H9 (cell line): ENCODE measurements around the gene FBRSL1. TPM values are rescaled to one million over a fixed set of nuclear protein-coding genes. Genes with fewer than 3 reads are reported as not detected.
A peak's percentile ranks its signal among the peaks of the same experiment; 100 is the strongest.

Experiments
- DNase-seq: peaks from one replicate; pipeline ENCODE4 v3.0.0-alpha.2; 2017
- H2AFZ ChIP-seq: one replicate; pipeline ENCODE4 v1.6.1; 2013; ENCODE audit warnings: mild to moderate bottlenecking, low read length, control low read depth, moderate library complexity
- H2AK5ac ChIP-seq: 2 replicates; pipeline ENCODE4 v1.6.1; 2013; ENCODE audit warnings: low read length, control low read depth, mixed read lengths; ENCODE audit not compliant: insufficient read length
- H2BK120ac ChIP-seq: one replicate; pipeline ENCODE4 v1.6.1; 2013; ENCODE audit warnings: low read depth, mild to moderate bottlenecking, low read length, control low read depth, inconsistent platforms; ENCODE audit not compliant: poor library complexity, severe bottlenecking
- H2BK12ac ChIP-seq: 2 replicates; pipeline ENCODE4 v1.6.1; 2013; ENCODE audit warnings: low read length, control low read depth, mixed read lengths, low read depth; ENCODE audit not compliant: insufficient read length
- H2BK15ac ChIP-seq: 2 replicates; pipeline ENCODE4 v1.6.1; 2013; ENCODE audit warnings: low read depth, low read length, control low read depth
- H2BK20ac ChIP-seq: one replicate; pipeline ENCODE4 v1.6.1; 2013; ENCODE audit warnings: low read depth, mild to moderate bottlenecking, low read length, control low read depth, inconsistent platforms; ENCODE audit not compliant: poor library complexity, severe bottlenecking
- H2BK5ac ChIP-seq: 2 replicates; pipeline ENCODE4 v1.6.1; 2013; ENCODE audit warnings: low read length, control low read depth, mixed read lengths; ENCODE audit not compliant: insufficient read length
- H3K14ac ChIP-seq: 2 replicates; pipeline ENCODE4 v1.6.1; 2013; ENCODE audit warnings: low read length, control low read depth; ENCODE audit not compliant: insufficient read depth
- H3K18ac ChIP-seq: 2 replicates; pipeline ENCODE4 v1.6.1; 2013; ENCODE audit warnings: low read depth, mild to moderate bottlenecking, mixed read lengths, low read length, control low read depth; ENCODE audit not compliant: insufficient read length
- H3K23ac ChIP-seq: 2 replicates; pipeline ENCODE4 v1.6.1; 2013; ENCODE audit warnings: low read length, control low read depth, mixed read lengths, low read depth; ENCODE audit not compliant: insufficient read length
- H3K23me2 ChIP-seq: 2 replicates; pipeline ENCODE4 v1.6.1; 2013; ENCODE audit warnings: low read depth, mild to moderate bottlenecking, mixed read lengths, low read length, control low read depth; ENCODE audit not compliant: insufficient read length, poor library complexity, severe bottlenecking
- H3K27ac ChIP-seq: 2 replicates; pipeline ENCODE4 v1.5.1; 2013; ENCODE audit warnings: low read length, control low read depth, mixed read lengths, low read depth; ENCODE audit not compliant: insufficient read length
- H3K27me3 ChIP-seq: 2 replicates; pipeline ENCODE4 v1.6.1; 2013; ENCODE audit warnings: low read length, control low read depth, inconsistent platforms; ENCODE audit not compliant: insufficient read depth
- H3K4ac ChIP-seq: 2 replicates; pipeline ENCODE4 v1.6.1; 2013; ENCODE audit warnings: low read depth, mild to moderate bottlenecking, control low read depth, inconsistent platforms, low read length, moderate library complexity
- H3K4me1 ChIP-seq: 2 replicates; pipeline ENCODE4 v1.6.1; 2013; ENCODE audit warnings: low read length, control low read depth, inconsistent platforms; ENCODE audit not compliant: insufficient read depth
- H3K4me2 ChIP-seq: 2 replicates; pipeline ENCODE4 v1.6.1; 2013; ENCODE audit warnings: low read length, control low read depth, mixed read lengths; ENCODE audit not compliant: insufficient read length, insufficient read depth
- H3K56ac ChIP-seq: 2 replicates; pipeline ENCODE4 v1.6.1; 2013; ENCODE audit warnings: low read depth, mild to moderate bottlenecking, mixed read lengths, low read length, control low read depth; ENCODE audit not compliant: insufficient read length
- H3K79me1 ChIP-seq: 2 replicates; pipeline ENCODE4 v1.6.1; 2013; ENCODE audit warnings: low read depth, mild to moderate bottlenecking, moderate library complexity, low read length, control low read depth, inconsistent platforms; ENCODE audit not compliant: insufficient read depth, poor library complexity, severe bottlenecking
- H3K79me2 ChIP-seq: 2 replicates; pipeline ENCODE4 v1.6.1; 2013; ENCODE audit warnings: low read length, control low read depth, inconsistent platforms; ENCODE audit not compliant: insufficient read depth
- H3K9ac ChIP-seq: 2 replicates; pipeline ENCODE4 v1.6.1; 2013; ENCODE audit warnings: low read length, control low read depth, mixed read lengths; ENCODE audit not compliant: insufficient read length; ENCODE audit errors: extremely low read depth
- H3K9me3 ChIP-seq: one replicate; pipeline ENCODE4 v1.6.1; 2013; ENCODE audit warnings: low read depth, low read length, inconsistent platforms; ENCODE audit not compliant: control insufficient read depth
- H3T11ph ChIP-seq: one replicate; pipeline ENCODE4 v1.6.1; 2013; ENCODE audit warnings: mild to moderate bottlenecking, low read length, control low read depth, inconsistent platforms
- H4K20me1 ChIP-seq: one replicate; pipeline ENCODE4 v1.6.1; 2013; ENCODE audit not compliant: control insufficient read depth, insufficient read length, insufficient read depth
- H4K5ac ChIP-seq: 2 replicates; pipeline ENCODE4 v1.6.1; 2013; ENCODE audit warnings: low read depth, mild to moderate bottlenecking, mixed read lengths, low read length, control low read depth; ENCODE audit not compliant: insufficient read length
- H4K8ac ChIP-seq: replicated peaks from 2 replicates; pipeline ENCODE4 v1.6.1; 2013; ENCODE audit warnings: low read length, control low read depth, mixed read lengths, low read depth; ENCODE audit not compliant: insufficient read length
- H4K91ac ChIP-seq: 2 replicates; pipeline ENCODE4 v1.6.1; 2013; ENCODE audit warnings: low read depth, mild to moderate bottlenecking, moderate library complexity, mixed read lengths, low read length, control low read depth; ENCODE audit not compliant: insufficient read length
- H3K27ac Mint-ChIP-seq, 3 experiments: 2 replicates in 2 of 3; 3 replicates in 1 of 3; pipeline ENCODE4 v1.8.0; 2020 to 2021; ENCODE audit warnings: mixed read lengths in 3 of 3, mild to moderate bottlenecking in 1 of 3, moderate library complexity in 1 of 3
- H3K27me3 Mint-ChIP-seq: 2 replicates; pipeline ENCODE4 v1.8.0; 2021; ENCODE audit warnings: low read depth, mild to moderate bottlenecking, moderate library complexity, mixed read lengths
- H3K36me3 Mint-ChIP-seq, 3 experiments: 2 replicates in 2 of 3; 3 replicates in 1 of 3; pipeline ENCODE4 v1.8.0; 2020 to 2021; ENCODE audit warnings: low read depth in 3 of 3, mixed read lengths in 3 of 3; ENCODE audit not compliant: insufficient read depth in 1 of 3
- H3K4me1 Mint-ChIP-seq, 2 experiments: 2 replicates each; pipeline ENCODE4 v1.8.0; 2020; ENCODE audit warnings: mixed read lengths in 2 of 2
- H3K4me3 Mint-ChIP-seq, 2 experiments: 2 replicates in 1 of 2; 3 replicates in 1 of 2; pipeline ENCODE4 v1.8.0; 2020 to 2021; ENCODE audit warnings: mild to moderate bottlenecking in 2 of 2, mixed read lengths in 2 of 2, moderate library complexity in 1 of 2
- H3K9me3 Mint-ChIP-seq, 2 experiments: 2 replicates in 1 of 2; 3 replicates in 1 of 2; pipeline ENCODE4 v1.8.0; 2020; ENCODE audit warnings: mild to moderate bottlenecking in 2 of 2, mixed read lengths in 2 of 2, moderate library complexity in 1 of 2
- CTCF ChIP-seq: fragments of 200-600 bp; sonication (generic); conservative IDR thresholded peaks from 3 replicates; pipeline ENCODE4 v1.8.0; 2021; ENCODE audit warnings: antibody characterized with exemption, mild to moderate bottlenecking
- WGBS: extraction: QIAGEN DNeasy Blood & Tissue Kit; methylation state at CpG from one replicate; pipeline ENCODE4 v1.1.7; 2013; ENCODE audit warnings: missing lambda C conversion rate, low lambda C conversion rate, mixed read lengths; ENCODE audit not compliant: insufficient read length; ENCODE audit errors: extremely low coverage; 5-methylcytosine and 5-hydroxymethylcytosine counted together
- total RNA-seq: library from RNA; stranded (reverse); gene quantifications from 2 replicates; pipeline ENCODE4 v1.2.1, GENCODE V29; 2021

FBRSL1 gene
- total RNA-seq, 1 experiment from 2014 or later, result 90.8 TPM

GRCh38 chr12:132560614-132561426 is 70.9 kb downstream of the FBRSL1 start:
- peak overlapping the region; percentile 92 for H3K14ac ChIP-seq
- H3K9me3 Mint-ChIP-seq, result no peaks in the 10 kb centered on the region

More at GRCh38 chr12:132560614-132561426, 70.9 kb downstream of the FBRSL1 start:
- H3K9ac ChIP-seq, result peak overlapping the region; percentile 52
- H3K18ac ChIP-seq, result peak overlapping the region; percentile 81
- no peak overlapping the region for H4K91ac ChIP-seq
- no peak overlapping the region for H2AFZ ChIP-seq
- Mint-ChIP-seq H3K4me1 (peaks cover 0 to 3% of the 10 kb centered on the region in 2 experiments; a peak in 2 of 4 replicates), H3K27ac (peak overlapping the region in 1 of 3 experiments; percentile 57; a peak in 1 of 7 replicates), H3K36me3 (peaks cover 13 to 19% (median 13%) of the 10 kb centered on the region in 3 experiments), H3K27me3 (peaks cover 52% of the 10 kb centered on the region), H3K4me3 (peak overlapping the region; percentile 77 to 89)
- H3K79me1 ChIP-seq, result peaks cover 5% of the 10 kb centered on the region
- H3K23me2 ChIP-seq, result peaks cover 4% of the 10 kb centered on the region
- H3K4me1 ChIP-seq, result no peaks in the 10 kb centered on the region
- H2BK5ac ChIP-seq, result no peak overlapping the region
- H2BK15ac ChIP-seq, result no peak overlapping the region
- H4K8ac ChIP-seq, result no peak overlapping the region
- H3K4ac ChIP-seq, result no peak overlapping the region; the same call in 1 of the 2 replicates
- no peak overlapping the region for H3K56ac ChIP-seq
- no peak overlapping the region for H3T11ph ChIP-seq
- peaks cover 11% of the 10 kb centered on the region; the same call in 1 of the 2 replicates for H3K79me2 ChIP-seq
- peak; percentile 95 for TF ChIP-seq CTCF
- WGBS, result no CpG with 5 or more reads among the region's 49 CpGs
- H3K27me3 ChIP-seq, result peaks cover 4% of the 10 kb centered on the region; the same call in 1 of the 2 replicates
- H3K9me3 ChIP-seq, result no peaks in the 10 kb centered on the region
- no peak overlapping the region for H4K5ac ChIP-seq
- no peak overlapping the region for H2BK20ac ChIP-seq
- peak; percentile 92 for DNase-seq
- no peak overlapping the region for H2AK5ac ChIP-seq
- H3K27ac ChIP-seq, result no peak overlapping the region
- no peak overlapping the region for H2BK12ac ChIP-seq
- H3K23ac ChIP-seq, result no peak overlapping the region
- H2BK120ac ChIP-seq, result no peak overlapping the region
- peak overlapping the region; percentile 74 for H3K4me2 ChIP-seq
- H4K20me1 ChIP-seq, result peaks cover 4% of the 10 kb centered on the region

Other genes with a start within 250 kb of the FBRSL1 start
- 0.35 and 0.88 TPM in 2 replicates for gene GALNT9, start 160.6 kb upstream of the FBRSL1 start, total RNA-seq
- not detected in 2 replicates for gene LRCOL1, start 120.4 kb downstream of the FBRSL1 start, total RNA-seq
- 1.8 and 2.2 TPM in 2 replicates for gene P2RX2, start 128.6 kb downstream of the FBRSL1 start, total RNA-seq
- 131 and 147 TPM in 2 replicates for gene POLE, start 197.2 kb downstream of the FBRSL1 start, total RNA-seq
- 17.7 and 17.8 TPM in 2 replicates for gene PXMP2, start 197.4 kb downstream of the FBRSL1 start, total RNA-seq
- 112 and 118 TPM in 2 replicates for gene PGAM5, start 220.7 kb downstream of the FBRSL1 start, total RNA-seq